Activated CD4-positive, alpha-beta memory T cell treated with anti-CD3 and anti-CD28 coated beads for 36 hours (primary cell): Measurements from ENCODE around the gene HNRNPA1L2. TPM values are rescaled to one million over a fixed set of nuclear protein-coding genes. Genes with fewer than 3 reads are reported as not detected.
"Not testable (repeated sequence)": the region's sequence is repeated elsewhere in the genome, so short reads cannot be mapped to it uniquely, and the experiment has no call there.

ENCODE experiments used
- CTCF ChIA-PET: fragments of 350-600 bp; sonication (Branson Sonifier 250); formaldehyde crosslinking; loops from one replicate; lab custom pipeline; 2021; ENCODE audit warnings: antibody characterized with exemption, inconsistent platforms; lab: Charles Lee
- POLR2A ChIA-PET: fragments of 350-600 bp; sonication (Branson Sonifier 250); formaldehyde crosslinking; loops from one replicate; lab custom pipeline; 2021; ENCODE audit warnings: antibody characterized with exemption; lab: Charles Lee
- DNase-seq: peaks from one replicate; pipeline ENCODE4 v3.0.0-alpha.2; 2020
- H3K27ac Mint-ChIP-seq: one replicate; pipeline ENCODE4 v1.8.0; 2021; ENCODE audit warnings: mixed read lengths
- H3K27me3 Mint-ChIP-seq: one replicate; pipeline ENCODE4 v1.8.0; 2021; ENCODE audit warnings: mixed read lengths
- H3K36me3 Mint-ChIP-seq: one replicate; pipeline ENCODE4 v1.8.0; 2021; ENCODE audit warnings: mixed read lengths
- H3K4me1 Mint-ChIP-seq: one replicate; pipeline ENCODE4 v1.8.0; 2021; ENCODE audit warnings: low read depth, mixed read lengths
- H3K4me3 Mint-ChIP-seq: one replicate; pipeline ENCODE4 v1.8.0; 2021; ENCODE audit warnings: mild to moderate bottlenecking, mixed read lengths
- H3K9me3 Mint-ChIP-seq: one replicate; pipeline ENCODE4 v1.8.0; 2021; ENCODE audit warnings: mixed read lengths
- intact Hi-C: fragments of 100-400 bp; cut with micrococcal nuclease; formaldehyde crosslinking; loops from one replicate; pipeline ENCODE4 v1.15.1; 2023
- total RNA-seq, 2 experiments: library from RNA; stranded (reverse); gene quantifications; one replicate each; pipeline ENCODE4 v1.2.3, GENCODE V29; 2021

Gene HNRNPA1L2
- total RNA-seq = 1 to 10 TPM; 7.6 to 8.5 TPM

GRCh38 chr13:52642131-52642530 lies at the start of gene HNRNPA1L2:
Gene HNRNPA1L2, plus strand, starts transcription at chr13:52642431. Its CDS starts 62 bp downstream, at chr13:52642493.
- Mint-ChIP-seq H3K4me3 (no peak within 1 kb of the TSS), H3K36me3 (peaks cover 38% of the 10 kb centered on the region), H3K9me3 (no peaks in the 10 kb centered on the region), H3K27me3 (no peaks in the 10 kb centered on the region), H3K4me1 (no peaks in the 10 kb centered on the region), H3K27ac (no peak within 1 kb of the TSS)
- CTCF ChIA-PET = no interaction called here
- POLR2A ChIA-PET = no interaction called here
- DNase-seq = no peak
- intact Hi-C loops = no loop called here

- CTCF ChIA-PET, intact Hi-C loops, H3K9me3 Mint-ChIP-seq, H3K36me3 Mint-ChIP-seq, H3K27ac Mint-ChIP-seq, H3K4me1 Mint-ChIP-seq, H3K4me3 Mint-ChIP-seq, DNase-seq, POLR2A ChIA-PET: not testable (repeated sequence)
- H3K27me3 Mint-ChIP-seq = peaks cover 38% of the 10 kb centered on the region
Measured at GRCh38 chr13:52593175-52593574, 49.1 kb upstream of the HNRNPA1L2 start.

- H3K27ac Mint-ChIP-seq, H3K9me3 Mint-ChIP-seq, DNase-seq, H3K4me3 Mint-ChIP-seq, intact Hi-C loops, H3K4me1 Mint-ChIP-seq, CTCF ChIA-PET, POLR2A ChIA-PET, H3K36me3 Mint-ChIP-seq: not testable (repeated sequence)
- peaks cover 41% of the 10 kb centered on the region for H3K27me3 Mint-ChIP-seq
Measured at GRCh38 chr13:52593812-52594211, 48.4 kb upstream of the HNRNPA1L2 start.

- H3K27ac Mint-ChIP-seq, CTCF ChIA-PET, intact Hi-C loops, H3K36me3 Mint-ChIP-seq, POLR2A ChIA-PET, DNase-seq, H3K4me3 Mint-ChIP-seq, H3K4me1 Mint-ChIP-seq, H3K9me3 Mint-ChIP-seq: not testable (repeated sequence)
- peaks cover 43% of the 10 kb centered on the region for H3K27me3 Mint-ChIP-seq
Measured at GRCh38 chr13:52594295-52594694, 47.9 kb upstream of the HNRNPA1L2 start.

GRCh38 chr13:52597676-52598075 lies 44.6 kb upstream of the HNRNPA1L2 start:
- intact Hi-C loops = no loop called here
- Mint-ChIP-seq H3K27me3 (peaks cover 28% of the 10 kb centered on the region), H3K4me1 (peaks cover 5% of the 10 kb centered on the region), H3K9me3 (no peaks in the 10 kb centered on the region), H3K36me3 (no peaks in the 10 kb centered on the region), H3K4me3 (no peak overlapping the region), H3K27ac (no peak overlapping the region)
- POLR2A ChIA-PET = no interaction called here
- DNase-seq = no peak
- CTCF ChIA-PET = no interaction called here

- ChIA-PET CTCF (no interaction called here), POLR2A (interaction anchor here (1.6 kb wide), 1 partner anchor 18 kb away, joined by 6 read pairs; no protein-coding TSS in a partner anchor)
- Mint-ChIP-seq H3K9me3 (no peaks in the 10 kb centered on the region), H3K36me3 (no peaks in the 10 kb centered on the region), H3K27ac (no peak overlapping the region), H3K4me1 (peaks cover 5% of the 10 kb centered on the region), H3K27me3 (peaks cover 26% of the 10 kb centered on the region), H3K4me3 (peak overlapping the region; percentile 68)
- DNase-seq = no peak
- intact Hi-C loops = no loop called here
Measured at GRCh38 chr13:52599037-52599847, 43.0 kb upstream of the HNRNPA1L2 start.

GRCh38 chr13:52599848-52600603 lies 42.2 kb upstream of the HNRNPA1L2 start:
- Mint-ChIP-seq H3K27ac (no peak overlapping the region), H3K9me3 (no peaks in the 10 kb centered on the region), H3K4me1 (peaks cover 5% of the 10 kb centered on the region), H3K36me3 (no peaks in the 10 kb centered on the region), H3K27me3 (peaks cover 26% of the 10 kb centered on the region), H3K4me3 (peak overlapping the region; percentile 68)
- ChIA-PET CTCF (no interaction called here), POLR2A (interaction anchor here (1.6 kb wide), 1 partner anchor 17 kb away, joined by 6 read pairs; no protein-coding TSS in a partner anchor)
- DNase-seq = peak; percentile 23
- intact Hi-C loops = no loop called here

GRCh38 chr13:52600666-52601065 lies 41.6 kb upstream of the HNRNPA1L2 start:
- Mint-ChIP-seq H3K27ac (no peak overlapping the region), H3K36me3 (no peaks in the 10 kb centered on the region), H3K27me3 (peaks cover 23% of the 10 kb centered on the region), H3K4me3 (peak overlapping the region; percentile 27), H3K9me3 (no peaks in the 10 kb centered on the region), H3K4me1 (peaks cover 5% of the 10 kb centered on the region)
- CTCF ChIA-PET = no interaction called here
- POLR2A ChIA-PET = interaction anchor here (1.6 kb wide), 1 partner anchor 16 kb away, joined by 6 read pairs; no protein-coding TSS in a partner anchor
- intact Hi-C loops = no loop called here
- DNase-seq = no peak

- H3K36me3 Mint-ChIP-seq, intact Hi-C loops, H3K4me3 Mint-ChIP-seq, H3K27ac Mint-ChIP-seq, H3K9me3 Mint-ChIP-seq, DNase-seq, H3K4me1 Mint-ChIP-seq, POLR2A ChIA-PET, CTCF ChIA-PET: not testable (repeated sequence)
- peaks cover 19% of the 10 kb centered on the region for H3K27me3 Mint-ChIP-seq
Measured at GRCh38 chr13:52603316-52603715, 38.9 kb upstream of the HNRNPA1L2 start.

- H3K4me1 Mint-ChIP-seq, H3K27me3 Mint-ChIP-seq, H3K9me3 Mint-ChIP-seq, intact Hi-C loops, CTCF ChIA-PET, H3K4me3 Mint-ChIP-seq, H3K36me3 Mint-ChIP-seq, POLR2A ChIA-PET, H3K27ac Mint-ChIP-seq, DNase-seq: not testable (repeated sequence)
Measured at GRCh38 chr13:52606126-52606525, 36.1 kb upstream of the HNRNPA1L2 start.

- H3K4me1 Mint-ChIP-seq, H3K36me3 Mint-ChIP-seq, DNase-seq, intact Hi-C loops, H3K4me3 Mint-ChIP-seq, CTCF ChIA-PET, H3K9me3 Mint-ChIP-seq, H3K27ac Mint-ChIP-seq, H3K27me3 Mint-ChIP-seq, POLR2A ChIA-PET: not testable (repeated sequence)
Measured at GRCh38 chr13:52606795-52607194, 35.4 kb upstream of the HNRNPA1L2 start.

- H3K9me3 Mint-ChIP-seq, H3K27me3 Mint-ChIP-seq, H3K4me1 Mint-ChIP-seq, H3K36me3 Mint-ChIP-seq, DNase-seq, H3K27ac Mint-ChIP-seq, intact Hi-C loops, POLR2A ChIA-PET, H3K4me3 Mint-ChIP-seq: not testable (repeated sequence)
- CTCF ChIA-PET = interaction anchor here (2.9 kb wide), 1 partner anchor 361 kb away, joined by 26 read pairs; no protein-coding TSS in a partner anchor
Measured at GRCh38 chr13:52608184-52608583, 34.0 kb upstream of the HNRNPA1L2 start.
